ENCODE measurements around the gene WDR83. TPM values are rescaled to one million over a fixed set of nuclear protein-coding genes. Genes with fewer than 3 reads are reported as not detected.

Gene WDR83
- total and polyA plus RNA-seq, 10 of the 15 experiments (the other 5 are each of a cell fraction or from before 2014, with no cell fraction given), result 0.58 to 17.7 (median 10.8) TPM

DNA sequence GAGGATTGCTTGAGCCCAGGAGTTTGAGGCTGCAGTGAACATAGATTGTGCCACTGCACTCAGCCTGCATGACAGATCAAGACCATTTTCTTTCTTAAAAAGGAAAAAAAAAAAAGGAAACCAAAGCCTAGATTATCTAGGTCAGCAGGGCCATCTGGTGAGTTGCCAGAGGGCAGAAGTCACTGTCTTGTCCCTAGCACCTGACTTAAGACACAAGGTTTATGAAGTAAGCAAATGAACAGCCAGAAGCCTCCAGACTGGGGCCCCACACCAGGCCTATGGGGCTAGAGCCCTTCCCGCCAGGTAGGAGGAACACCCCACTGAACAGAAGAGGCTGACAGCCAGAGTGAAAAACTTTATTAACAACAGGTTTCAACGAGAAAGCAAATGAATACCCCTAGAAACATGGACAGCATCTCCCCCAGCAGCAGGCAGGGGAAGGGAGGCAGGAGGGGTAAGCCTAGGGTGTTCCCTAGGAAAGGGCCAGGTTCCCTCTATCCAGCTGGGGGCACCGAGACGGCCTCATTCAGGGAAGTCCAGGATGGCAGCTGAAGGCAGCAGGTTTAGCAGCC is 1.2 kb downstream of the WDR83 start:
- Histone ChIP-seq H3K4me3 (peak overlapping the region; percentile 92; the same call in 1 of the 2 replicates), H3K9me3 (replicated peaks; ENCODE audit: control insufficient read depth, insufficient read depth, low read length) (no peaks in the 10 kb centered on the region), H3K4me2 (ENCODE audit: control insufficient read depth, insufficient read depth) (peak overlapping the region; percentile 60; the same call in 1 of the 2 replicates), H3K4me1 (ENCODE audit: control insufficient read depth, insufficient read depth, low read length) (peaks cover 30% of the 10 kb centered on the region), H3K27me3 (replicated peaks in 1 of 2; ENCODE audit: control insufficient read depth in 2 of 2, insufficient read depth in 2 of 2, low read length in 1 of 2) (no peaks in the 10 kb centered on the region), H3K27ac (ENCODE audit: control insufficient read depth, insufficient read depth) (no peak overlapping the region), H3K79me2 (ENCODE audit: control insufficient read depth, insufficient read depth, low read length) (peaks cover 52% of the 10 kb centered on the region), H2AFZ (ENCODE audit: control insufficient read depth, low read depth, low read length) (no peak overlapping the region), H3K36me3 (ENCODE audit: control insufficient read depth in 2 of 2, insufficient read depth in 2 of 2, low read length in 1 of 2) (peaks cover 17 to 18% of the 10 kb centered on the region in 2 experiments), H4K20me1 (ENCODE audit: control insufficient read depth, insufficient read depth) (no peaks in the 10 kb centered on the region), H3K9ac (ENCODE audit: control insufficient read depth, insufficient read depth, low read length) (no peak overlapping the region)
- ChIA-PET SMC1A (ENCODE audit: uncharacterized antibody, unreplicated experiment) (no interaction called here), POLR2A (interaction anchor here (1.8 kb wide), 1 partner anchor 55 kb away, joined by 4 read pairs; no protein-coding TSS in a partner anchor), RAD21 (ENCODE audit: unreplicated experiment) (no interaction called here), CTCF (interaction anchor here (2.0 to 2.3 kb wide), 2 partner anchors 57 to 104 kb away, joined by 5 to 11 read pairs; partner anchors contain the start of genes ZNF490 and ZNF791)
- no peak for DNase-seq (ENCODE audit: low read depth, low spot score)
- intact Hi-C loops (cut with micrococcal nuclease; ENCODE audit: unreplicated experiment), result no loop called here
- no peak for TF ChIP-seq ATF7 (IDR thresholded peaks at IDR 0.05; ENCODE audit: low read depth)
- TF ChIP-seq, protein P1, sequence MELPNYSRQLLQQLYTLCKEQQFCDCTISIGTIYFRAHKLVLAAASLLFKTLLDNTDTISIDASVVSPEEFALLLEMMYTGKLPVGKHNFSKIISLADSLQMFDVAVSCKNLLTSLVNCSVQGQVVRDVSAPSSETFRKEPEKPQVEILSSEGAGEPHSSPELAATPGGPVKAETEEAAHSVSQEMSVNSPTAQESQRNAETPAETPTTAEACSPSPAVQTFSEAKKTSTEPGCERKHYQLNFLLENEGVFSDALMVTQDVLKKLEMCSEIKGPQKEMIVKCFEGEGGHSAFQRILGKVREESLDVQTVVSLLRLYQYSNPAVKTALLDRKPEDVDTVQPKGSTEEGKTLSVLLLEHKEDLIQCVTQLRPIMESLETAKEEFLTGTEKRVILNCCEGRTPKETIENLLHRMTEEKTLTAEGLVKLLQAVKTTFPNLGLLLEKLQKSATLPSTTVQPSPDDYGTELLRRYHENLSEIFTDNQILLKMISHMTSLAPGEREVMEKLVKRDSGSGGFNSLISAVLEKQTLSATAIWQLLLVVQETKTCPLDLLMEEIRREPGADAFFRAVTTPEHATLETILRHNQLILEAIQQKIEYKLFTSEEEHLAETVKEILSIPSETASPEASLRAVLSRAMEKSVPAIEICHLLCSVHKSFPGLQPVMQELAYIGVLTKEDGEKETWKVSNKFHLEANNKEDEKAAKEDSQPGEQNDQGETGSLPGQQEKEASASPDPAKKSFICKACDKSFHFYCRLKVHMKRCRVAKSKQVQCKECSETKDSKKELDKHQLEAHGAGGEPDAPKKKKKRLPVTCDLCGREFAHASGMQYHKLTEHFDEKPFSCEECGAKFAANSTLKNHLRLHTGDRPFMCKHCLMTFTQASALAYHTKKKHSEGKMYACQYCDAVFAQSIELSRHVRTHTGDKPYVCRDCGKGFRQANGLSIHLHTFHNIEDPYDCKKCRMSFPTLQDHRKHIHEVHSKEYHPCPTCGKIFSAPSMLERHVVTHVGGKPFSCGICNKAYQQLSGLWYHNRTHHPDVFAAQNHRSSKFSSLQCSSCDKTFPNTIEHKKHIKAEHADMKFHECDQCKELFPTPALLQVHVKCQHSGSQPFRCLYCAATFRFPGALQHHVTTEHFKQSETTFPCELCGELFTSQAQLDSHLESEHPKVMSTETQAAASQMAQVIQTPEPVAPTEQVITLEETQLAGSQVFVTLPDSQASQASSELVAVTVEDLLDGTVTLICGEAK (IDR thresholded peaks at IDR 0.05; ENCODE audit: borderline replicate concordance), result peak; percentile 74
- FAIRE-seq, result no peak
- BruUV-seq (replicated peaks), result no TSS peak
- in situ Hi-C loops (cut with MboI), result no loop called here
- 82% methylated on average over 4 of the region's 4 CpGs for WGBS (ENCODE audit: insufficient coverage, insufficient replicate concordance, low lambda C conversion rate, missing lambda C conversion rate)
- no peak for ATAC-seq
